ENCODE results near the gene SLC15A1. TPM values are rescaled to one million over a fixed set of nuclear protein-coding genes. Genes with fewer than 3 reads are reported as not detected.

Gene SLC15A1
- total and polyA plus RNA-seq, 2 donors (not counting 1 experiment from before 2014, with no cell fraction given) = not detected

- WGBS (ENCODE audit: insufficient coverage) = 77% methylated on average over 1 of the region's 2 CpGs
- Histone ChIP-seq H3K4me2 (replicated peaks; ENCODE audit: low read depth, low read length, poor library complexity, severe bottlenecking) (no peak overlapping the region), H3K4me3 (ENCODE audit: control extremely low read depth in 1 of 5, extremely low read depth in 1 of 5, insufficient read depth in 1 of 5, low read depth in 2 of 5, low read length in 4 of 5) (no peak overlapping the region), H3K27ac (ENCODE audit: low read length in 2 of 2) (no peak overlapping the region), H3K36me3 (replicated peaks in 1 of 2; ENCODE audit: control extremely low read depth in 1 of 2, control insufficient read depth in 1 of 2, extremely low read depth in 1 of 2, insufficient read depth in 2 of 2, low read length in 1 of 2) (no peaks in the 10 kb centered on the region), H3K9ac (ENCODE audit: low read length) (no peak overlapping the region), H3K9me3 (ENCODE audit: control extremely low read depth in 1 of 3, control insufficient read depth in 2 of 3, insufficient read depth in 1 of 3, low read length in 2 of 3) (peaks cover 1 to 16% (median 2%) of the 10 kb centered on the region in 3 donors), H3K27me3 (replicated peaks in 1 of 4; ENCODE audit: control extremely low read depth in 1 of 4, control insufficient read depth in 3 of 4, insufficient read depth in 4 of 4, low read length in 3 of 4) (no peaks in the 10 kb centered on the region), H3K4me1 (ENCODE audit: control insufficient read depth in 2 of 2, insufficient read depth in 2 of 2, low read length in 2 of 2) (no peaks in the 10 kb centered on the region), H3K79me2 (ENCODE audit: control insufficient read depth, insufficient read depth, low read length) (no peaks in the 10 kb centered on the region), H2AFZ (ENCODE audit: insufficient read depth, low read depth, low read length, poor library complexity, severe bottlenecking) (no peak overlapping the region), H4K20me1 (ENCODE audit: control insufficient read depth, insufficient read depth, low read length, poor library complexity, severe bottlenecking) (no peaks in the 10 kb centered on the region)
- intact Hi-C loops (cut with micrococcal nuclease) = no loop called here
- ATAC-seq (ENCODE audit: low read depth) = no peak
- Mint-ChIP-seq H3K4me1 (no peaks in the 10 kb centered on the region), H3K4me3 (no peak overlapping the region), H3K27me3 (no peaks in the 10 kb centered on the region), H3K9me3 (ENCODE audit: insufficient read depth) (peaks cover 10% of the 10 kb centered on the region), H3K27ac (no peak overlapping the region)
- ChIA-PET POLR2A (no interaction called here), CTCF (no interaction called here)
- DNase-seq = no peak
- TF ChIP-seq EZH2 (IDR thresholded peaks at IDR 0.05; ENCODE audit: borderline replicate concordance, insufficient read depth, low read depth, low read length, poor library complexity, severe bottlenecking) = no peak
- no peak for TF ChIP-seq CTCF (IDR thresholded peaks at IDR 0.05)
Measured at GRCh38 chr13:98743377-98743776, 9.1 kb downstream of the SLC15A1 start.

GRCh38 chr13:98742961-98743360 is 9.5 kb downstream of the SLC15A1 start:
- WGBS (ENCODE audit: insufficient coverage) = 94% methylated on average over 3 of the region's 5 CpGs
- H3K4me3 Mint-ChIP-seq = no peak overlapping the region
- intact Hi-C loops (cut with micrococcal nuclease) = no loop called here

More at GRCh38 chr13:98742961-98743360, 9.5 kb downstream of the SLC15A1 start:
- no peak overlapping the region for H3K9ac ChIP-seq (ENCODE audit: low read length)
- CTCF ChIA-PET = interaction anchor here (0.7 kb wide), 1 partner anchor 485 kb away, joined by 3 read pairs; no protein-coding TSS in a partner anchor
- H3K27ac Mint-ChIP-seq = no peak overlapping the region
- H2AFZ ChIP-seq (ENCODE audit: insufficient read depth, low read depth, low read length, poor library complexity, severe bottlenecking) = no peak overlapping the region
- no peaks in the 10 kb centered on the region for H3K27me3 Mint-ChIP-seq
- H3K4me1 Mint-ChIP-seq = no peaks in the 10 kb centered on the region
- ATAC-seq (ENCODE audit: low read depth) (no peak), DNase-seq (no peak)
- peaks cover 1 to 19% (median 7%) of the 10 kb centered on the region in 3 donors for H3K9me3 ChIP-seq (ENCODE audit: control extremely low read depth in 1 of 3, control insufficient read depth in 2 of 3, insufficient read depth in 1 of 3, low read length in 2 of 3)
- H4K20me1 ChIP-seq (ENCODE audit: control insufficient read depth, insufficient read depth, low read length, poor library complexity, severe bottlenecking) = no peaks in the 10 kb centered on the region
- no peak overlapping the region for H3K4me3 ChIP-seq (ENCODE audit: control extremely low read depth in 1 of 5, extremely low read depth in 1 of 5, insufficient read depth in 1 of 5, low read depth in 2 of 5, low read length in 4 of 5)
- no peak overlapping the region for H3K27ac ChIP-seq (ENCODE audit: low read length in 2 of 2)
- no peaks in the 10 kb centered on the region for H3K4me1 ChIP-seq (ENCODE audit: control insufficient read depth in 2 of 2, insufficient read depth in 2 of 2, low read length in 2 of 2)
- no peaks in the 10 kb centered on the region for H3K36me3 ChIP-seq (replicated peaks in 1 of 2; ENCODE audit: control extremely low read depth in 1 of 2, control insufficient read depth in 1 of 2, extremely low read depth in 1 of 2, insufficient read depth in 2 of 2, low read length in 1 of 2)
- POLR2A ChIA-PET = no interaction called here
- no peak overlapping the region for H3K4me2 ChIP-seq (replicated peaks; ENCODE audit: low read depth, low read length, poor library complexity, severe bottlenecking)
- peaks cover 11% of the 10 kb centered on the region for H3K9me3 Mint-ChIP-seq (ENCODE audit: insufficient read depth)
- H3K27me3 ChIP-seq (replicated peaks in 1 of 4; ENCODE audit: control extremely low read depth in 1 of 4, control insufficient read depth in 3 of 4, insufficient read depth in 4 of 4, low read length in 3 of 4) = no peaks in the 10 kb centered on the region
- no peaks in the 10 kb centered on the region for H3K79me2 ChIP-seq (ENCODE audit: control insufficient read depth, insufficient read depth, low read length)
- no peak for TF ChIP-seq EZH2 (IDR thresholded peaks at IDR 0.05; ENCODE audit: borderline replicate concordance, insufficient read depth, low read depth, low read length, poor library complexity, severe bottlenecking)
- no peak for TF ChIP-seq CTCF (IDR thresholded peaks at IDR 0.05)

All from B cell (primary cell).